K562 (cell line): Measurements from ENCODE around the gene MMEL1. TPM values are rescaled to one million over a fixed set of nuclear protein-coding genes. Genes with fewer than 3 reads are reported as not detected.

Experiments
- ATAC-seq: fragments of 200-7000 bp; cut with Tn5 transposase; 3 replicates; pipeline ENCODE4 v1.9.1; 2020; ENCODE audit warnings: moderate library complexity
- BruUV-seq: library from RNA; stranded (reverse); fragments of 400-500 nt; replicated peaks from 2 replicates; lab custom pipeline; 2021; lab: Mats Ljungman, UMichigan
- CTCF ChIA-PET: fragments of 300-600 bp; formaldehyde crosslinking; extraction: SDS; loops from one replicate; lab custom pipeline; 2021; ENCODE audit warnings: low intra/inter-chr PET ratio; lab: Yijun Ruan, JAX
- POLR2A ChIA-PET: fragments of 300-600, 350-650 bp; sonication (Branson Sonifier 250); formaldehyde crosslinking; extraction: SDS; loops from one replicate; lab custom pipeline; 2021; ENCODE audit warnings: antibody characterized with exemption, inconsistent platforms; lab: Yijun Ruan, JAX
- DNase-seq, 4 experiments: peaks; one replicate each; pipeline versions ENCODE4 v3.0.0 to v3.0.0-alpha.2; 2011 to 2018; ENCODE audit warnings: low spot score in 3 of 4, mixed read lengths in 3 of 4; ENCODE audit errors: extremely low read depth in 1 of 4
- FAIRE-seq: peaks from 2 replicates; lab custom pipeline; 2011; peaks lifted over from hg19 to GRCh38; lab: Jason Lieb, UNC
- H2AFZ ChIP-seq: 2 replicates; pipeline ENCODE4 v1.6.0; 2011; ENCODE audit warnings: low read depth, low read length, control low read depth, inconsistent platforms
- H3K27ac ChIP-seq: fragments of 200-600 bp; 3 replicates; pipeline ENCODE4 v1.8.0; 2011; ENCODE audit warnings: low read depth, mild to moderate bottlenecking, control low read depth, inconsistent platforms, low read length, moderate library complexity, mixed read lengths; ENCODE audit errors: extremely low read depth
- H3K27me3 ChIP-seq, 2 experiments: fragments of 300-600 bp in 1 of 2; 2 replicates in 1 of 2; 3 replicates in 1 of 2; pipeline versions ENCODE4 v1.6.0 to v1.8.0; 2011; ENCODE audit warnings: inconsistent platforms in 2 of 2, low read length in 2 of 2, mild to moderate bottlenecking in 1 of 2, mixed read lengths in 1 of 2, moderate library complexity in 1 of 2; ENCODE audit not compliant: control insufficient read depth in 2 of 2, insufficient read depth in 2 of 2
- H3K36me3 ChIP-seq: fragments of 300-600 bp; 3 replicates; pipeline ENCODE4 v1.8.0; 2011; ENCODE audit warnings: mild to moderate bottlenecking, low read length, inconsistent platforms; ENCODE audit not compliant: control insufficient read depth, insufficient read depth
- H3K4me1 ChIP-seq, 2 experiments: fragments of 200-600 bp in 1 of 2; replicated peaks in 1 of 2; 2 replicates in 1 of 2; 3 replicates in 1 of 2; pipeline versions ENCODE4 v1.5.1 to v1.8.0; 2011; ENCODE audit warnings: inconsistent platforms in 2 of 2, low read length in 2 of 2, mild to moderate bottlenecking in 1 of 2, mixed read lengths in 1 of 2, moderate library complexity in 1 of 2; ENCODE audit not compliant: control insufficient read depth in 2 of 2, insufficient read depth in 2 of 2
- H3K4me2 ChIP-seq: 2 replicates; pipeline ENCODE4 v1.6.1; 2011; ENCODE audit warnings: low read length, control low read depth, inconsistent platforms, mixed read lengths; ENCODE audit not compliant: insufficient read depth
- H3K4me3 ChIP-seq: fragments of 200-600 bp; sonication (generic), shearing (Covaris generic); 2 replicates; pipeline ENCODE4 v1.5.1; 2016; ENCODE audit warnings: control low read depth, inconsistent platforms
- H3K79me2 ChIP-seq: fragments of 200-600 bp; 3 replicates; pipeline ENCODE4 v1.8.0; 2011; ENCODE audit warnings: low read length, inconsistent platforms; ENCODE audit not compliant: control insufficient read depth, insufficient read depth
- H3K9ac ChIP-seq, 2 experiments: 2 replicates each; pipeline versions ENCODE4 v1.6.0 to v1.6.1; 2011; ENCODE audit warnings: low read depth in 2 of 2, low read length in 2 of 2, control low read depth in 1 of 2, inconsistent platforms in 1 of 2, mild to moderate bottlenecking in 1 of 2, mixed read lengths in 1 of 2; ENCODE audit not compliant: insufficient read depth in 1 of 2
- H3K9me1 ChIP-seq: one replicate; pipeline ENCODE4 v1.6.0; 2011; ENCODE audit warnings: inconsistent platforms, mild to moderate bottlenecking, low read length, moderate library complexity; ENCODE audit not compliant: control insufficient read depth, insufficient read depth
- H3K9me3 ChIP-seq: replicated peaks from 2 replicates; pipeline ENCODE4 v1.5.1; 2011; ENCODE audit warnings: low read depth, low read length, inconsistent platforms; ENCODE audit not compliant: control insufficient read depth, insufficient read depth
- H4K20me1 ChIP-seq: replicated peaks from 2 replicates; pipeline ENCODE4 v1.6.1; 2011; ENCODE audit warnings: low read length, inconsistent platforms, mixed read lengths; ENCODE audit not compliant: control insufficient read depth, insufficient read depth
- BCOR ChIP-seq: fragments of 450-650 bp; IDR thresholded peaks from 2 replicates; pipeline ENCODE4 v1.6.1; 2016
- BHLHE40 ChIP-seq: IDR thresholded peaks from 2 replicates; pipeline ENCODE4 v1.6.1; 2011; ENCODE audit warnings: low read length, improper control_type of control experiment
- CC2D1A ChIP-seq: fragments of 450-650 bp; IDR thresholded peaks from 2 replicates; pipeline ENCODE4 v1.6.1; 2017; ENCODE audit warnings: mild to moderate bottlenecking
- CSDE1 ChIP-seq, 2 experiments: fragments of 450-650 bp; IDR thresholded peaks; 2 replicates each; pipeline ENCODE4 v1.6.1; 2016; ENCODE audit warnings: mild to moderate bottlenecking in 1 of 2
- EGR1 ChIP-seq: fragments of 450-650 bp; conservative IDR thresholded peaks from 2 replicates; pipeline ENCODE4 v1.6.1; 2017; ENCODE audit warnings: mild to moderate bottlenecking
- KDM1A ChIP-seq, 2 experiments: fragments of 450-650 bp; IDR thresholded peaks; 2 replicates each; pipeline ENCODE4 v1.6.1; 2016; ENCODE audit warnings: mild to moderate bottlenecking in 2 of 2
- KDM5B ChIP-seq: fragments of 200-600 bp; sonication (generic); IDR thresholded peaks from 2 replicates; pipeline ENCODE4 v1.6.1; 2012; ENCODE audit warnings: low read depth, mild to moderate bottlenecking, moderate library complexity, low read length, control low read depth, inconsistent platforms; ENCODE audit not compliant: insufficient replicate concordance
- MBD2 ChIP-seq: sonication (generic); IDR thresholded peaks from 2 replicates; pipeline ENCODE4 v1.6.1; 2016; ENCODE audit warnings: low read depth, borderline replicate concordance
- NEUROD1 ChIP-seq: fragments of 150-350 bp; IDR thresholded peaks from 2 replicates; pipeline ENCODE4 v1.6.1; 2014; ENCODE audit warnings: borderline replicate concordance, low read length, low read depth; ENCODE audit not compliant: partially characterized antibody
- NFATC3 ChIP-seq: fragments of 450-650 bp; IDR thresholded peaks from 2 replicates; pipeline ENCODE4 v1.6.1; 2017; ENCODE audit warnings: mild to moderate bottlenecking
- POLR2G ChIP-seq: fragments of 200-400 bp; formaldehyde crosslinking; IDR thresholded peaks from 2 replicates; pipeline ENCODE4 v1.6.1; 2017; ENCODE audit warnings: low read depth, mild to moderate bottlenecking, antibody characterized with exemption, low read length, moderate library complexity
- RB1 ChIP-seq: fragments of 450-650 bp; IDR thresholded peaks from 2 replicates; pipeline ENCODE4 v1.6.1; 2017; ENCODE audit warnings: low read depth, mild to moderate bottlenecking
- RCOR1 ChIP-seq, 2 experiments: IDR thresholded peaks; 2 replicates each; pipeline ENCODE4 v1.6.1; 2012; ENCODE audit warnings: low read depth in 2 of 2, low read length in 2 of 2, borderline replicate concordance in 1 of 2, improper control_type of control experiment in 1 of 2
- SMARCA5 ChIP-seq: fragments of 450-650 bp; IDR thresholded peaks from 2 replicates; pipeline ENCODE4 v1.6.1; 2016
- ZNF384 ChIP-seq: IDR thresholded peaks from 2 replicates; pipeline ENCODE4 v1.6.1; 2012; ENCODE audit warnings: low read depth, low read length, improper control_type of control experiment
- WGBS: fragments of 100-300 bp; shearing (Covaris generic); methylation state at CpG from one replicate; pipeline ENCODE4 v1.1.6; 2016; ENCODE audit warnings: low coverage, mixed read lengths; ENCODE audit not compliant: insufficient coverage; ENCODE audit errors: missing lambda C conversion rate; 5-methylcytosine and 5-hydroxymethylcytosine counted together
- in situ Hi-C: fragments of 300-500 bp; cut with MboI; formaldehyde crosslinking; loops from 4 replicates; pipeline ENCODE4 v1.15.0; 2018; ENCODE audit warnings: inconsistent platforms, mixed read lengths
- intact Hi-C: fragments of 100-400 bp; cut with micrococcal nuclease; formaldehyde crosslinking; loops from 2 replicates; pipeline ENCODE4 v1.14.2; 2022
- polyA plus RNA-seq, 8 experiments: library from polyadenylated mRNA; depleted of rRNA in 4 of 8; stranded (reverse) in 5 of 8; unstranded in 3 of 8; fragments of >200 nt; fragmentation: Nextera tagmentation in 2 of 8; fragmentation: Illumina TruSeq in 1 of 8; extraction: Ambion mirVana in 2 of 8; extraction: Trizol in 1 of 8; gene quantifications; 2 replicates each; pipeline versions ENCODE4 v1.2.1 to v1.2.3, GENCODE V29; 2011 to 2014; ENCODE audit warnings: inconsistent platforms in 1 of 8, missing spikeins in 1 of 8
- total RNA-seq, 7 experiments: library from RNA; depleted of rRNA in 6 of 7; stranded (reverse); fragments of >200 nt in 6 of 7; fragmentation: Illumina TruSeq in 2 of 7; extraction: Trizol in 2 of 7; gene quantifications; 2 replicates each; pipeline versions ENCODE4 v1.2.1 to v1.2.3, GENCODE V29; 2011 to 2021; ENCODE audit warnings: low replicate concordance in 1 of 7
- TF ChIP-seq, protein P1 (sequence below): fragments of 450-650 bp; IDR thresholded peaks from 2 replicates; pipeline ENCODE4 v1.7.0; 2016; ENCODE audit warnings: borderline replicate concordance
- TF ChIP-seq, protein P2 (sequence below): fragments of 200-800 bp; sonication (Bioruptor generic); IDR thresholded peaks from 2 replicates; pipeline ENCODE4 v1.6.1; 2017; ENCODE audit warnings: missing genetic modification characterization, missing compliant biosample characterization
- TF ChIP-seq, protein P3 (sequence below): conservative IDR thresholded peaks from 2 replicates; pipeline ENCODE4 v1.6.1; 2011; ENCODE audit warnings: low read depth, mild to moderate bottlenecking, low read length; ENCODE audit not compliant: control insufficient read depth

Gene MMEL1
- total and polyA plus RNA-seq, 9 of the 15 experiments (the other 6 are each of a cell fraction or from before 2014, with no cell fraction given): not detected

DNA sequence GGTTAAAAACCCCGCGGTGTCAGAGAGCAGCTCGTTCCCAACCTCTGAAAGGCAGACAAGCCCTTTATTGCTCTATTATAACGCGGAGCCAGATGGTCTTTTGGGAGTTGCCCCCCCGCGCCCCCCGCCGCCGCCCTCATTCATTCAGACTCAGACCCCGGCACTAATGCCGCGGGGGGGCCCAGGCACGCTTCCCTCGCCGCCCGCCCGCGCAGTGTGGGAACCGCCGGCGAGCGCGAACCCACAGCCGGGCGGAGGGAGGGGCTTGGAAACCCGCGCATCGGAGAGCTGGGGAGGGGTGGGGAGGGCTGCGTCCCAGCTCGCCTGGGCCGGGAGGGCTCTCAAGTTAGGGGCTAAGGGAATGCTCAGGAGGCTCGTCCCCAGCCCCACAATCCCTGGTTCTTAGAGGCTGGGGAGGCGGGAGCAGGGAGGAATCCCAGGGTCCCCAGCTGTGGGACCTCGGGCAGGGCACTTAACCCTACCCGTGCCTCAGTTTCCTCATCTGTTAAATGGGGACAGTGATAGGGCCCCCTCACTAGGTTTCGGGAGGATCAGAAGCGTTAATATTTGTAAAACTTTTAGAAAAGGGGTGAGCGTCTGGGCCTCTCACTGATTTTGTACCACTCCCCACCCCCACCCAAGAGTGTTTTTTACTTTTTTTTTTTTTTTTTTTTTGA lies 91.9 kb downstream of the MMEL1 start:
- Histone ChIP-seq H2AFZ (peak overlapping the region; percentile 78), H4K20me1 (no peaks in the 10 kb centered on the region), H3K4me3 (peak overlapping the region; percentile 7; the same call in 1 of the 2 replicates), H3K27me3 (peaks cover 5 to 22% of the 10 kb centered on the region in 2 experiments; a peak in 4 of 5 replicates), H3K9me1 (peaks cover 7% of the 10 kb centered on the region), H3K36me3 (no peaks in the 10 kb centered on the region), H3K9ac (peak overlapping the region; percentile 40 to 84; a peak in 3 of 4 replicates), H3K27ac (peak overlapping the region; percentile 63; the same call in 2 of the 3 replicates), H3K9me3 (no peaks in the 10 kb centered on the region), H3K4me1 (peaks cover 54 to 81% of the 10 kb centered on the region in 2 experiments), H3K79me2 (no peaks in the 10 kb centered on the region), H3K4me2 (peak overlapping the region; percentile 54)
- BruUV-seq: no TSS peak
- ATAC-seq: peak; percentile 9; the same call in 2 of the 3 replicates
- intact Hi-C loops (loop anchor here (10.0 kb wide), 2 partner anchors 104 to 346 kb away; partner anchors contain the start of gene FAAP20), in situ Hi-C loops (loop anchor here (25.0 kb wide), 1 partner anchor 354 kb away; the partner anchor contains the start of gene FAAP20)
- WGBS: 38% methylated on average over 7 of the region's 39 CpGs
- ChIA-PET POLR2A (interaction anchor here (0.6 to 0.7 kb wide), 2 partner anchors 8 to 86 kb away, joined by 4 read pairs; no protein-coding TSS in a partner anchor), CTCF (no interaction called here)
- peak; percentile 71 to 80 (median 74) for DNase-seq
- FAIRE-seq: no peak
- peak; percentile 96 for TF ChIP-seq BCOR
- TF ChIP-seq ZNF384: 0 out of 2 replicates have a peak, but pooled peaks have one; percentile 32
- TF ChIP-seq, protein P1, sequence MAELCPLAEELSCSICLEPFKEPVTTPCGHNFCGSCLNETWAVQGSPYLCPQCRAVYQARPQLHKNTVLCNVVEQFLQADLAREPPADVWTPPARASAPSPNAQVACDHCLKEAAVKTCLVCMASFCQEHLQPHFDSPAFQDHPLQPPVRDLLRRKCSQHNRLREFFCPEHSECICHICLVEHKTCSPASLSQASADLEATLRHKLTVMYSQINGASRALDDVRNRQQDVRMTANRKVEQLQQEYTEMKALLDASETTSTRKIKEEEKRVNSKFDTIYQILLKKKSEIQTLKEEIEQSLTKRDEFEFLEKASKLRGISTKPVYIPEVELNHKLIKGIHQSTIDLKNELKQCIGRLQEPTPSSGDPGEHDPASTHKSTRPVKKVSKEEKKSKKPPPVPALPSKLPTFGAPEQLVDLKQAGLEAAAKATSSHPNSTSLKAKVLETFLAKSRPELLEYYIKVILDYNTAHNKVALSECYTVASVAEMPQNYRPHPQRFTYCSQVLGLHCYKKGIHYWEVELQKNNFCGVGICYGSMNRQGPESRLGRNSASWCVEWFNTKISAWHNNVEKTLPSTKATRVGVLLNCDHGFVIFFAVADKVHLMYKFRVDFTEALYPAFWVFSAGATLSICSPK: no peak
- no peak for TF ChIP-seq NEUROD1
- peak; percentile 7 for TF ChIP-seq KDM5B
- TF ChIP-seq MBD2: no peak
- 0 out of 2 replicates have a peak, but pooled peaks have one; percentile 29 for TF ChIP-seq RB1
- TF ChIP-seq RCOR1 (IDR thresholded peaks at IDR 0.05; ENCODE audit: borderline replicate concordance in 1 of 2, low read depth in 2 of 2, low read length in 2 of 2): peak in 1 of 2 experiments; percentile 55; a peak in 1 of 4 replicates
- TF ChIP-seq POLR2G: peak; percentile 38; the same call in 1 of the 2 replicates
- TF ChIP-seq, protein P2, sequence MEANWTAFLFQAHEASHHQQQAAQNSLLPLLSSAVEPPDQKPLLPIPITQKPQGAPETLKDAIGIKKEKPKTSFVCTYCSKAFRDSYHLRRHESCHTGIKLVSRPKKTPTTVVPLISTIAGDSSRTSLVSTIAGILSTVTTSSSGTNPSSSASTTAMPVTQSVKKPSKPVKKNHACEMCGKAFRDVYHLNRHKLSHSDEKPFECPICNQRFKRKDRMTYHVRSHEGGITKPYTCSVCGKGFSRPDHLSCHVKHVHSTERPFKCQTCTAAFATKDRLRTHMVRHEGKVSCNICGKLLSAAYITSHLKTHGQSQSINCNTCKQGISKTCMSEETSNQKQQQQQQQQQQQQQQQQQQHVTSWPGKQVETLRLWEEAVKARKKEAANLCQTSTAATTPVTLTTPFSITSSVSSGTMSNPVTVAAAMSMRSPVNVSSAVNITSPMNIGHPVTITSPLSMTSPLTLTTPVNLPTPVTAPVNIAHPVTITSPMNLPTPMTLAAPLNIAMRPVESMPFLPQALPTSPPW (CRISPR knock-in tag): peak; percentile 62
- peak; percentile 44 to 79; a peak in 3 of 4 replicates for TF ChIP-seq KDM1A (IDR thresholded peaks at IDR 0.05)
- TF ChIP-seq CC2D1A: 0 out of 2 replicates have a peak, but pooled peaks have one; percentile 31
- 0 out of 4 replicates have a peak, but pooled peaks of 1 of the 2 experiments have one; percentile 36 for TF ChIP-seq CSDE1 (IDR thresholded peaks at IDR 0.05)
- TF ChIP-seq, protein P3, sequence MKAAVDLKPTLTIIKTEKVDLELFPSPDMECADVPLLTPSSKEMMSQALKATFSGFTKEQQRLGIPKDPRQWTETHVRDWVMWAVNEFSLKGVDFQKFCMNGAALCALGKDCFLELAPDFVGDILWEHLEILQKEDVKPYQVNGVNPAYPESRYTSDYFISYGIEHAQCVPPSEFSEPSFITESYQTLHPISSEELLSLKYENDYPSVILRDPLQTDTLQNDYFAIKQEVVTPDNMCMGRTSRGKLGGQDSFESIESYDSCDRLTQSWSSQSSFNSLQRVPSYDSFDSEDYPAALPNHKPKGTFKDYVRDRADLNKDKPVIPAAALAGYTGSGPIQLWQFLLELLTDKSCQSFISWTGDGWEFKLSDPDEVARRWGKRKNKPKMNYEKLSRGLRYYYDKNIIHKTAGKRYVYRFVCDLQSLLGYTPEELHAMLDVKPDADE: 0 out of 2 replicates have a peak, but pooled peaks have one; percentile 36
- no peak for TF ChIP-seq NFATC3
- TF ChIP-seq SMARCA5: peak; percentile 89
- 0 out of 2 replicates have a peak, but pooled peaks have one; percentile 5 for TF ChIP-seq EGR1
- TF ChIP-seq BHLHE40: no peak
